Measurements from ENCODE around the gene PITX1. TPM values are rescaled to one million over a fixed set of nuclear protein-coding genes. Genes with fewer than 3 reads are reported as not detected.

The PITX1 gene
- total and polyA plus RNA-seq, 2 donors (not counting 3 experiments of a cell fraction or from before 2014, with no cell fraction given) = 0.48 to 6.0 TPM

DNA sequence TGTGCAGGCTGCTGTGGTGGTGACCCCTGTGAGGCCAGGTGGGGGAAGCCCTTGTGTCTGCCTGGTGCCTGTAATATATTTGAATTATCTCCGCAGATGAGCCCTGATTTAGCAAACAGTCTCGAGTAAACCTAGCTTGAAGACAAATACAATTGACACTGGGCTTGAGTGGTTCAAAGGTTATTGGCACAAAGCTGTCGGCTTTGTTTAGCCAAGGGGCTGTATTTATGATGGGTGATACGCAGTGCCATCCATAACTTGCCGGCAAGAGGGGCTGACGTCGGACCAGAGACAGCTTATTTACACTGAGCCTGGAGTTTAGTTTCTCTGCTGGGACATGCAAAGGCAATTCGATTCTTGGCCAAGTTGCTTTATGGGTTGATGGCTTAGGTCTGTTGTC, 20.0 kb upstream of the PITX1 start:
- dilution Hi-C loops (cut with MboI; ENCODE audit: extremely low pct_ligation_motif_present, low sequenced_read_pairs) (no loop called here), intact Hi-C loops (cut with micrococcal nuclease) (no loop called here)
- H3K36me3 ChIP-seq (ENCODE audit: control insufficient read depth in 2 of 2, extremely low read depth in 1 of 2, insufficient read depth in 2 of 2, low read length in 2 of 2) = no peaks in the 10 kb centered on the region
- H3K9ac ChIP-seq (replicated peaks; ENCODE audit: extremely low read depth, insufficient read depth, low read length) = no peak overlapping the region
- TF ChIP-seq GATA2 (IDR thresholded peaks at IDR 0.05; ENCODE audit: insufficient read depth, insufficient read length, low read depth, low read length) = no peak
- TF ChIP-seq, protein P1, sequence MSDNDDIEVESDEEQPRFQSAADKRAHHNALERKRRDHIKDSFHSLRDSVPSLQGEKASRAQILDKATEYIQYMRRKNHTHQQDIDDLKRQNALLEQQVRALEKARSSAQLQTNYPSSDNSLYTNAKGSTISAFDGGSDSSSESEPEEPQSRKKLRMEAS (IDR thresholded peaks at IDR 0.05; ENCODE audit: insufficient read depth, insufficient read length) = no peak
- no peak for TF ChIP-seq JUN (IDR thresholded peaks at IDR 0.05; ENCODE audit: borderline replicate concordance, insufficient read depth, insufficient read length, low read depth)
- no peak for TF ChIP-seq MYC (IDR thresholded peaks at IDR 0.05; ENCODE audit: low read depth, low read length)
- TF ChIP-seq EZH2 (IDR thresholded peaks at IDR 0.05; ENCODE audit: borderline replicate concordance, low read depth, low read length, severe bottlenecking) = no peak
- no peak for TF ChIP-seq POLR2A (IDR thresholded peaks at IDR 0.05; ENCODE audit: low read depth, low read length)
- TF ChIP-seq, protein P2, sequence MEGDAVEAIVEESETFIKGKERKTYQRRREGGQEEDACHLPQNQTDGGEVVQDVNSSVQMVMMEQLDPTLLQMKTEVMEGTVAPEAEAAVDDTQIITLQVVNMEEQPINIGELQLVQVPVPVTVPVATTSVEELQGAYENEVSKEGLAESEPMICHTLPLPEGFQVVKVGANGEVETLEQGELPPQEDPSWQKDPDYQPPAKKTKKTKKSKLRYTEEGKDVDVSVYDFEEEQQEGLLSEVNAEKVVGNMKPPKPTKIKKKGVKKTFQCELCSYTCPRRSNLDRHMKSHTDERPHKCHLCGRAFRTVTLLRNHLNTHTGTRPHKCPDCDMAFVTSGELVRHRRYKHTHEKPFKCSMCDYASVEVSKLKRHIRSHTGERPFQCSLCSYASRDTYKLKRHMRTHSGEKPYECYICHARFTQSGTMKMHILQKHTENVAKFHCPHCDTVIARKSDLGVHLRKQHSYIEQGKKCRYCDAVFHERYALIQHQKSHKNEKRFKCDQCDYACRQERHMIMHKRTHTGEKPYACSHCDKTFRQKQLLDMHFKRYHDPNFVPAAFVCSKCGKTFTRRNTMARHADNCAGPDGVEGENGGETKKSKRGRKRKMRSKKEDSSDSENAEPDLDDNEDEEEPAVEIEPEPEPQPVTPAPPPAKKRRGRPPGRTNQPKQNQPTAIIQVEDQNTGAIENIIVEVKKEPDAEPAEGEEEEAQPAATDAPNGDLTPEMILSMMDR (IDR thresholded peaks at IDR 0.05; ENCODE audit: extremely low read depth in 1 of 2, insufficient read depth in 1 of 2, low read depth in 1 of 2, low read length in 2 of 2) = no peak
- TF ChIP-seq FOS (IDR thresholded peaks at IDR 0.05; ENCODE audit: borderline replicate concordance, insufficient read depth, low read length) = no peak
- no peak for TF ChIP-seq POLR2AphosphoS5 (IDR thresholded peaks at IDR 0.05; ENCODE audit: insufficient read depth, low read depth, low read length)
- H3K4me2 ChIP-seq (ENCODE audit: insufficient read depth, low read length) = no peak overlapping the region
- no peak overlapping the region for H3K4me3 ChIP-seq (replicated peaks in 1 of 3; ENCODE audit: insufficient read depth in 1 of 3, low read depth in 1 of 3, low read length in 3 of 3)
- no peaks in the 10 kb centered on the region for H3K79me2 ChIP-seq (ENCODE audit: control insufficient read depth, insufficient read depth, low read length)
- CTCF ChIA-PET = interaction anchor here (0.9 kb wide), 1 partner anchor 9 kb away, joined by 3 read pairs; no protein-coding TSS in a partner anchor
- H2AFZ ChIP-seq (ENCODE audit: low read depth, low read length) = no peak overlapping the region
- DNase-seq (ENCODE audit: low read depth, low spot score) (no peak), FAIRE-seq (no peak)
- H3K4me1 ChIP-seq (ENCODE audit: control insufficient read depth, extremely low read depth, insufficient read depth, low read length) = no peaks in the 10 kb centered on the region
- H3K9me3 ChIP-seq (replicated peaks; ENCODE audit: control insufficient read depth, insufficient read depth, low read length) = no peaks in the 10 kb centered on the region
- BruUV-seq (replicated peaks) = no TSS peak
- POLR2A ChIA-PET = no interaction called here
- no peaks in the 10 kb centered on the region for H3K9me1 ChIP-seq (replicated peaks; ENCODE audit: control insufficient read depth, extremely low read depth, insufficient read depth, low read length)
- no peak overlapping the region for H3K27ac ChIP-seq (ENCODE audit: insufficient read depth, low read depth, low read length)
- H3K27me3 ChIP-seq (ENCODE audit: control insufficient read depth in 2 of 2, insufficient read depth in 2 of 2, low read length in 2 of 2) = peaks cover 53 to 57% of the 10 kb centered on the region in 2 experiments
- no peaks in the 10 kb centered on the region for H4K20me1 ChIP-seq (replicated peaks; ENCODE audit: control insufficient read depth, extremely low read depth, insufficient read depth, low read length)
